ENCODE data around the gene PRPF6. TPM values are rescaled to one million over a fixed set of nuclear protein-coding genes. Genes with fewer than 3 reads are reported as not detected.

The PRPF6 gene
- total RNA-seq, 4 donors from 2014 or later = 39.3 to 68.4 (median 47.7) TPM

DNA sequence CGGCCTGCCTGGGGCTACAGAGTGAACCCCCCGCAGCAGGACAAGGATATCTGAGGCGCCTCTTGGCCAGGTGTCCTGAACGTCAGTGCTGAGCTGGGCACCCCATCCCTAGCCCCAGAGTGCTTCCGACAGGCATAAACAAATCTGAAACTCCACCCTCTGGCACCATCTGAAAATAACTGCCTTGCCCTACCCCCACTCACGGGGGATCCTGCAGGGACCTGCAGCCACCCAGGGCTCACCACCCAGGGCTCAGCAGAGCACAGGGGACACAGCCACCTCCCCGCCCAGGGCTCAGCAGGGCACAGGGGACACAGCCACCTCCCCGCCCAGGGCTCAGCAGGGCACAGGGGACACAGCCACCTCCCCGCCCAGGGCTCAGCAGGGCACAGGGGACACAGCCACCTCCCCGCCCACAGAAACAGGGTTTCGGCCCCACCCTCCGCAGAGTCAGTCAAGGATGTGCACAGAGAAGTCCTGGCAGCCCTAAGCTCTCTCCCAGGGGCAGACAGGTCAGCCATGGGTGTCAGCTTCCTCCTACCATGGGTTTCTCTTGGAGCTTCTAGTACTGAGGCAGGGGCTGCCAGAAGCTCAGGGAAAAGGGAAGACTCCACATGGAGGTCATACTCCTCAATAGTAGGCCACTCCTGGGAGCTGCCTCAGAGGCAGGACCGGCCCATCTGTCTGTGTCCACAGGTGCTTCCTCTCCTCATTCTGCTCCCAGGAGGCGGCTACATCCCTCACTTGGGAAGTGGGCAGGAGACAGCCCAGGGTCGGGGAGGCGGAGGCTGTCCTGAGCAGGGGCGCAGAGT, 29.3 kb upstream of the PRPF6 start:
- peaks cover 77 to 89% of the 10 kb centered on the region in 2 donors for H3K4me1 ChIP-seq
- ATAC-seq (no peak), DNase-seq (peak in 1 of 2 donors; percentile 66)
- in situ Hi-C loops (cut with MboI; ENCODE audit: low sequenced_read_pairs in 4 of 4) (no loop called here), intact Hi-C loops (cut with DNase I; ENCODE audit: low total_unique reads) (no loop called here)
- peak overlapping the region in 3 of 4 donors; percentile 25 to 45 (median 37) for H3K4me3 ChIP-seq
- H3K27me3 ChIP-seq = no peaks in the 10 kb centered on the region
- no peaks in the 10 kb centered on the region for H3K9me3 ChIP-seq
- peak overlapping the region; percentile 92 to 98 (median 96) for H3K27ac ChIP-seq
- TF ChIP-seq, protein P1, sequence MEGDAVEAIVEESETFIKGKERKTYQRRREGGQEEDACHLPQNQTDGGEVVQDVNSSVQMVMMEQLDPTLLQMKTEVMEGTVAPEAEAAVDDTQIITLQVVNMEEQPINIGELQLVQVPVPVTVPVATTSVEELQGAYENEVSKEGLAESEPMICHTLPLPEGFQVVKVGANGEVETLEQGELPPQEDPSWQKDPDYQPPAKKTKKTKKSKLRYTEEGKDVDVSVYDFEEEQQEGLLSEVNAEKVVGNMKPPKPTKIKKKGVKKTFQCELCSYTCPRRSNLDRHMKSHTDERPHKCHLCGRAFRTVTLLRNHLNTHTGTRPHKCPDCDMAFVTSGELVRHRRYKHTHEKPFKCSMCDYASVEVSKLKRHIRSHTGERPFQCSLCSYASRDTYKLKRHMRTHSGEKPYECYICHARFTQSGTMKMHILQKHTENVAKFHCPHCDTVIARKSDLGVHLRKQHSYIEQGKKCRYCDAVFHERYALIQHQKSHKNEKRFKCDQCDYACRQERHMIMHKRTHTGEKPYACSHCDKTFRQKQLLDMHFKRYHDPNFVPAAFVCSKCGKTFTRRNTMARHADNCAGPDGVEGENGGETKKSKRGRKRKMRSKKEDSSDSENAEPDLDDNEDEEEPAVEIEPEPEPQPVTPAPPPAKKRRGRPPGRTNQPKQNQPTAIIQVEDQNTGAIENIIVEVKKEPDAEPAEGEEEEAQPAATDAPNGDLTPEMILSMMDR (IDR thresholded peaks at IDR 0.05 in 4 of 5, conservative IDR thresholded peaks at IDR 0.05 in 1 of 5) = no peak
- TF ChIP-seq POLR2A (IDR thresholded peaks at IDR 0.05) = peak in 1 of 2 donors; percentile 8
- no peaks in the 10 kb centered on the region for H3K36me3 ChIP-seq

DNA sequence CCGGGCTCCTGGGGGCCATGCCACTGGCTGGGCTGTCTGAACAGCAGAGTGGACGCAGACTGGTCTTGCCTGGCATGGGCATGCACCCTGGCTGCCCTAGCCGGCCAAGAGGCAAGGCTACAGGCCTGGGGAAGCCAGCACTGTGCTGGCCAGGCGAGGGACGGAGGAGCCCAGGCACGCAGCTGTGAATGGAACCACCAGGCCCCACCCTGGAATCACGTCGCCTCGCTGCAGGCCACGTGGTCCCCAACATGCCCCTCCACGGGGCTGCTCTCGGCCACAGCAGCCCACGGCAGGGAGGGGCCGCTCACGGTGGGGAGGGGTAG, 28.8 kb upstream of the PRPF6 start:
- DNase-seq (no peak), ATAC-seq (no peak)
- no peaks in the 10 kb centered on the region for H3K9me3 ChIP-seq
- H3K36me3 ChIP-seq = no peaks in the 10 kb centered on the region
- intact Hi-C loops (cut with DNase I; ENCODE audit: low total_unique reads) = no loop called here
- TF ChIP-seq, protein P1 (IDR thresholded peaks at IDR 0.05 in 4 of 5, conservative IDR thresholded peaks at IDR 0.05 in 1 of 5) = no peak
- TF ChIP-seq POLR2A (IDR thresholded peaks at IDR 0.05) = no peak
- H3K27me3 ChIP-seq = no peaks in the 10 kb centered on the region
- peak overlapping the region; percentile 92 to 98 (median 96) for H3K27ac ChIP-seq
- in situ Hi-C loops (cut with MboI; ENCODE audit: low sequenced_read_pairs in 4 of 4) = no loop called here
- H3K4me3 ChIP-seq = peak overlapping the region in 1 of 4 donors; percentile 45
- H3K4me1 ChIP-seq = peaks cover 71 to 89% of the 10 kb centered on the region in 2 donors

DNA sequence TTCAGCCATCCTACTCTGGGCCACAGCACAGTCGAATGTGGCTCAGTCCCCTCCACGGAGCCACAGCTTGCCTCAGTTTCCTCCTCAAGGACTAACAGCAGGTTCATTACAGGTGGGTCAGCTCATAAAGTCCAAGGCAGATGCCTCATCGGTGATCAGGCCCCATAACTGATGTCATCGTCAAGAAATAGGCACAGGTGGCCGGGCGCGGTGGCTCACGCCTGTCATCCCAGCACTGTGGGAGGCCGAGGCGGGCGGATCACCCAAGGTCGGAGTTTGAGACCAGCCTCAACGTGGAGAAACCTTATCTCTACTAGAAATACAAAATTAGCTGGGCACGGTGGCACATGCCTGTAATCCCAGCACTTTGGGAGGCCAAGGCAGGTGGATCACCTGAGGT, 28.2 kb upstream of the PRPF6 start:
- in situ Hi-C loops (cut with MboI; ENCODE audit: low sequenced_read_pairs in 4 of 4) = no loop called here
- no peak for ATAC-seq
- H3K27ac ChIP-seq = peak overlapping the region; percentile 92 to 98 (median 96)
- no peaks in the 10 kb centered on the region for H3K9me3 ChIP-seq
- TF ChIP-seq POLR2A (IDR thresholded peaks at IDR 0.05) = no peak
- TF ChIP-seq, protein P1 (IDR thresholded peaks at IDR 0.05 in 4 of 5, conservative IDR thresholded peaks at IDR 0.05 in 1 of 5) = no peak
- H3K27me3 ChIP-seq = no peaks in the 10 kb centered on the region
- intact Hi-C loops (cut with DNase I; ENCODE audit: low total_unique reads) = no loop called here
- no peaks in the 10 kb centered on the region for H3K36me3 ChIP-seq
- DNase-seq = peak in 1 of 2 donors; percentile 53
- H3K4me3 ChIP-seq = no peak overlapping the region
- peaks cover 65 to 89% of the 10 kb centered on the region in 2 donors for H3K4me1 ChIP-seq

DNA sequence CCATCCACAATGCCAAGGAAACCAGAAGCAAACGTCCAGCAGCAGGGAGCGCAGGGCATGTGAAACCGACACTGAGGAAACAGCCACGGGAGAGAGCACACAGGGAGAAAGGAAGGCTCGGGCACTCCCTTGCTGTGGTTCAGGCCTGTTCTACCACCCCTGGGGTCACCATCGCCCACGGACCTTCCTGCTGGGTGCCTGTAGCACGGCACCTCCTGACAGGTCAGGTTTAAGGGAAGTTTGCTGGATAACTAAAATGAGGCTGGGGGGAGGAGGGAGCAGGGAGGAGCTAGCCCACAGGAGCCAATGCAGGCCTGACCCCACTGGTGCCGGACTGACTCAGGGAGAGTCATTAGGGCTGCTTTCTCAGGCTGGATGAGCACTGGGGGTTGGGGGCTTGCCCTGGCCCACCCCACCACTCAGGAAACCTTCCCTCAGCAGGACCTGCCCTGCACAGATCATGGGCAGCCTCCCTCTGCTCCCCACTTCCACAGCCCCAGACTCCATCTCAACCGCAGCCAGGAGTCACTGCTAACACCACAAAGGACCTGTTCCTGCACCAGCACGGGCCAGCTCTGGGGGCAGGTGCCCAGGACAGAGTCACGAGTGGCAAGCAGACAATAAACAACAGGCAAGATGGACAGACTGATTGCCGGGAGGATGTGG, 27.0 kb upstream of the PRPF6 start:
- in situ Hi-C loops (cut with MboI; ENCODE audit: low sequenced_read_pairs in 4 of 4) = no loop called here
- no peaks in the 10 kb centered on the region for H3K9me3 ChIP-seq
- H3K36me3 ChIP-seq = no peaks in the 10 kb centered on the region
- intact Hi-C loops (cut with DNase I; ENCODE audit: low total_unique reads) = no loop called here
- peaks cover 56 to 80% of the 10 kb centered on the region in 2 donors for H3K4me1 ChIP-seq
- H3K4me3 ChIP-seq = no peak overlapping the region
- peak overlapping the region; percentile 92 to 98 (median 96) for H3K27ac ChIP-seq
- DNase-seq (no peak), ATAC-seq (no peak)
- TF ChIP-seq POLR2A (IDR thresholded peaks at IDR 0.05) = no peak
- H3K27me3 ChIP-seq = no peaks in the 10 kb centered on the region

DNA sequence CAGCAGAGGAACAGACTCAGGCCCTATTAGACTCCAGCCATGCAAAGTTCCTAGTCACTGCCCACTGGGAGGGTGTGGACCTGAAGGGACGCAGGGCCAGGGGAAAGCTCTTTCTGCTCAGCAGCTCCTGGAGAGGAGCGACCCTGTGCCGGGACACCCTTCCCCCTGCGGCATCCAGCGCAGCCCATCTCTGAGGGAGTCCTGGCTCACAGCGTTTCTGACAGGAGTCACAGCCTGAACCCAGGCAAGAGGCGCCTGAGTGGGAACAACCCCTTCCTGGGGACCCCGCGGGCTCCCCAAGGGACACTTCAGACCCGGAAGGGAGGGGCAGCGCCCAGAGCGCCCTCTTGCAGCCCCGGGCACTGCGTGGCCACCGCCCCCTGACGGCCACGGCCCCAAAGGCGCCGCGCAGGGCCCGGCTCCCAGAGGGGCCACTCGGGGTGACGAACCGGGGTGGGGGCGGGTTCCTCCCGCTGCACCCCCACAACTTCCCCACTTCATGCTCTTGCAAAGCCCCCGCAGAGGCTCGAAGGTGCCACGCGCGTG, 25.6 kb upstream of the PRPF6 start:
- H3K4me3 ChIP-seq = peak overlapping the region; percentile 76 to 99 (median 86)
- peaks cover 0 to 7% of the 10 kb centered on the region in 2 donors for H3K36me3 ChIP-seq
- no peaks in the 10 kb centered on the region for H3K9me3 ChIP-seq
- peak overlapping the region; percentile 92 to 98 (median 96) for H3K27ac ChIP-seq
- no peaks in the 10 kb centered on the region for H3K27me3 ChIP-seq
- intact Hi-C loops (cut with DNase I; ENCODE audit: low total_unique reads) (loop anchor here (5.0 kb wide), 1 partner anchor 107 kb away; the partner anchor contains the start of gene TCEA2), in situ Hi-C loops (cut with MboI; ENCODE audit: low sequenced_read_pairs in 4 of 4) (no loop called here)
- no peak for TF ChIP-seq POLR2A (IDR thresholded peaks at IDR 0.05)
- TF ChIP-seq, protein P1 (IDR thresholded peaks at IDR 0.05 in 4 of 5, conservative IDR thresholded peaks at IDR 0.05 in 1 of 5) = peak; percentile 22 to 63 (median 46)
- DNase-seq = peak in 1 of 2 donors; percentile 45
- peaks cover 41 to 66% of the 10 kb centered on the region in 2 donors for H3K4me1 ChIP-seq
- ATAC-seq = peak; percentile 18 to 22

Data from gastrocnemius medialis (tissue), 4 donors.